HG02840 (cell line): ENCODE measurements around the gene WDR62.

Experiments used
- ATAC-seq: cut with Tn5 transposase; IDR thresholded peaks from one replicate; pipeline ENCODE4 v1.9.1; 2021; ENCODE audit warnings: mild to moderate bottlenecking, moderate library complexity, moderate number of reproducible peaks; ENCODE audit not compliant: unreplicated experiment, low FRiP score

Gene WDR62

GRCh38 chr19:36073121-36073876 lies 18.6 kb downstream of the WDR62 start:
- no peak for ATAC-seq

GRCh38 chr19:36079389-36079945 lies 24.8 kb downstream of the WDR62 start:
- no peak for ATAC-seq

DNA sequence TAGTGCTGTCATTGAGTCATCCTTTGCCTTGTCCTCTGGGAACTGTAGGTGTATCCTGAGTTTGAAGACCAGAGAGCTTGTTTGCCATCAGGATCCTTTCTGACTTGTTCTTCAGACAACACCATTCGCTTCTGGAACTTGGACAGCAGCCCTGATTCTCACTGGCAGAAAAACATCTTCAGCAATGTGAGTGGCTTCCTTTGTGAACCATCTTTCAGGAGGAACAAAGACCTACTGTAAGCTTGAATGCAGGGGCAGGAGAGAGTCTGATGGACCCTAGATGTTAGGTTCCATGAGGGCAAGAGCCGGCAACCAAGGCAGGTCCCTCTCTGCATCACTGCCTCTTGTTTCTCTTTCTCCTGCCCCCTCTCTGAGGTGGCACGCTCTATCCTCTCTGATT lies 26.7 kb downstream of the WDR62 start:
- no peak for ATAC-seq

DNA sequence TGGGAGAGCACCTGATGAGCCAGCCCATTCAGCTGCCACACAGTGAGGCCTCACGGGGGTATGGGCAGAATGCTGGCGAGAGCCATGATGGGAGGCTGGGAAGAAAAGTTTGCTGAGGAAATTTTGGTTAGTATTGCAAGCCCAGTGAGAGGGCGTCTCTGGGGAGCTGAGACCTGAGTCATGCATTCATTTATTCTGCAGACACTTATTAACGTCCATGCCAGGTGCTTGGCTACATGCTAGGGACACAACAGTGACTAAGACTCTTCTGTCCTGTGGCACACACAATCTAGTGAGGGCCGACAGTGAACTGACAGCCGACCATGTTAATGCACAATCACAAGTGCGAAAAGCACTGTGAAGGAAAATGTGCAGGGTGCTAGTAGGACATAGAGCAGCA lies 27.2 kb downstream of the WDR62 start:
- ATAC-seq, result no peak

- ATAC-seq, result no peak
Observed at GRCh38 chr19:36082916-36083315, 28.2 kb downstream of the WDR62 start.

GRCh38 chr19:36084231-36085009 lies 29.7 kb downstream of the WDR62 start:
- no peak for ATAC-seq

GRCh38 chr19:36086326-36086725 lies 31.6 kb downstream of the WDR62 start:
- no peak for ATAC-seq

GRCh38 chr19:36089847-36090246 lies 35.1 kb downstream of the WDR62 start:
- ATAC-seq, result no peak

DNA sequence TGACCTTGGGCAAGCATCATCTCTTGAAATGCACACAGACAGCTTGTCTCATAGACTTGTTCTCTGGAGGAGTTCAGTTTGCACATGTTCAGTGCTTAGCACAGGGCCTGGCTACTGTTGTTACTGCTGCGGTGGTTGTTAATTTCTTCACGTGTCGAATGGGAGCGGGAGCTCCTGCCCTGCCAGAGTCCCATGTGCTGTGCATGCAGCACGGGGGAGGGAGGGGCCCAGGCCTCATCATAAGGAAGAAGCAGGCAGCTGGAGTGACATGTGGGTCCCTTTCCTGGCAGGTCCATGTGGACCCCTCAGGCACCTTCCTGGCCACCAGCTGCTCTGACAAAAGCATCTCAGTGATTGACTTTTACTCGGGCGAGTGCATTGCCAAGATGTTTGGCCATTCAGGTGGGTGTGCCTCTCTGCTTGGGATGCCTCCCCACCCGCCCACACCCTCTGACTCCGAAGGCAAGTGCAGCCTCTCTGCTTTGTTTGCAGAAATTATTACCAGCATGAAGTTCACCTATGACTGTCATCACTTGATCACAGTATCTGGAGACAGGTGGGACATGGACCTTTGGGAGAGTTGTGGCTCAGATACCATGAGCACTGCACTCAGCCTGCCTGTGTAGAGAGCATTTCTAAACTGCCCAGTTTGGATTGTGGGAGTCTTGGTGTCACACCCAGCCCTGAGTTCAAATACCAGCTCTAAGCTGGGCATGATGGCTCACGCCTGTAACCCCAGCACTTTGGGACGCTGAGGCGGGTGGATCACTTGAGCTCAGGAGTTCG lies 36.4 kb downstream of the WDR62 start:
- ATAC-seq, result no peak

DNA sequence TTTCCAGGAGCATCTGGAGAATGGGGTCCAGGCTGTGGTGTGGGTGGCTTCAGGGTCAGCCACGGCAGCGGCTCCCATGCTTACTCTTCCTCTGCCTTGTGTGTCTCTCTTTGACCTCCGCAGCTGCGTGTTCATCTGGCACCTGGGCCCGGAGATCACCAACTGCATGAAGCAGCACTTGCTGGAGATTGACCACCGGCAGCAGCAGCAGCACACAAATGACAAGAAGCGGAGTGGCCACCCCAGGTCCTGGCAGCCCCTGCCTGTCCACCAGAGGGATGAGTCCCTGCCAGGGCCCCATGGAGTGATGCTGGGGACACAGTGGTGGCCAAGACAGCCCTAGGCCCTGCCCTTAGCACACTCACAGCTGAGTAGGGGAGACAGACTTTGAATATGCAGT lies 37.9 kb downstream of the WDR62 start:
- ATAC-seq, result no peak

DNA sequence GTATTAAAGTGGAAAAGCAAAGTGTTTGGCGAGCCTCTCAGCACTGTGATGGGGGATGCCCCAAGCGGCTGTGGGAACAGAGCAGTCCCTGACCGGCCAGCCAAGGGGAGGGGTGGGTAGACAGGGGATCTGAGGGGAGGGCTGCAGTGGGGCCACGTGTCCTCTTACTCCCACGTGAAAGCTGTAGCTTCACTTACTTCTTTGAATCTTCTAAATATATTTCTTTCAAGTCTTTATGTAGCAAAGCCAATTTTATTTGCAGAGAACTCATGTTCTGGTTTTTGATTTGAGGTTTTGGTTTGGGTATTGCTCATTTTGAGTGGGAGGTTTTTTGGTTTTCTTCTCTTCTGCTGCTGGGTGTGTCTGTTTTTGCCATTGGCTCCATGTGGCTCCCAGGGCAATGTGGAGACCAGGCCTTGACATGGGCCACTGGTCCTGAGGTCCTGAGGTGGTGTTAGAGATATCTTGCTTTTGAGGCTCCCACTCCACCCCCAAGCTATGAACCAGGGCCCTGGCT lies 38.5 kb downstream of the WDR62 start:
- ATAC-seq, result no peak

GRCh38 chr19:36093687-36094086 lies 39.0 kb downstream of the WDR62 start:
- ATAC-seq, result no peak

DNA sequence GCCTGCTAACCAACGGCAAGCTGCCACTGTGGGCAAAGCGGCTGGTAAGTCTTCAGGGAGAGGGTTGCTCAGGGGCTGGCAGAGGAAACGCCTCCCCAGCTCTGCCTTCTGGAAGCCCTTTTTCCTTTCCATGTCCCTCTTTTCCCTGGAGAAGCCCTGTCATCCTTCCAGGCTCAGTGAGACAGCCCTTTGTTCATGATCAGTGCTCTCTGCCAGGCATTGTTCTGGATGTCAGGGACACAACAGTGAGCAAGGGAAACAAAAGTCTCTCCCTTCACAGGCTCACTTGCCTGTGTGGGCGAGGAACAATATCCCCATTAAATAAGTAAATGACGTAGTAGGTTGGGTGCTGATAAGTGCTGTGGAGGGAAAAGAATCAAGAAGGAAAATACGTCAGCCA lies 42.3 kb downstream of the WDR62 start:
- ATAC-seq, result no peak

DNA sequence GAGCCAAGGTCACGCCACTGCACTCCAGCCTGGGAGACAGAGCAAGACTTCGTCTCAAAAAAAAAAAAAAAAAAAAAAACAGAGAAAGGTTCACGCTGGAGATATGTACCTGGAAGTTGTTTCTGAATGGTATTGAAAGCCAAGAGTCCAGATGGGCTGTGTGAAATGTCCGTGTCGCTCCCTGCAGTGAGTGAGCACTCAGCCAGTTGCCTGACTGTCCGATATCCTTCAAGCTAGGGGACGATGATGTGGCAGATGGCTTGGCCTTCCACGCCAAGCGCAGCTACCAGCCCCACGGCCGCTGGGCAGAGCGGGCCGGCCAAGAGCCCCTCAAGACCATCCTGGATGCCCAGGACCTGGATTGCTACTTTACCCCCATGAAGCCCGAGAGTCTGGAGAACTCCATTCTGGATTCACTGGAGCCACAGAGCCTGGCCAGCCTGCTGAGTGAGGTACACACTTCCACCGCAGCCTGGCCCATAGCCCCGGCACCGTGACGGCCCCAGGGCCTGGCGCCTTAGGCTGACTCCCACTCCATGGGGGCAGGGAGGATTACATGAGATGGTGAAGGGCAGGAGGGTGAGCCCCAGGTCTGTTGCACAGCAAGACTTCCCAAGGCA lies 44.6 kb downstream of the WDR62 start:
- ATAC-seq, result no peak

- no peak for ATAC-seq
Observed at GRCh38 chr19:36100476-36100875, 45.8 kb downstream of the WDR62 start.

DNA sequence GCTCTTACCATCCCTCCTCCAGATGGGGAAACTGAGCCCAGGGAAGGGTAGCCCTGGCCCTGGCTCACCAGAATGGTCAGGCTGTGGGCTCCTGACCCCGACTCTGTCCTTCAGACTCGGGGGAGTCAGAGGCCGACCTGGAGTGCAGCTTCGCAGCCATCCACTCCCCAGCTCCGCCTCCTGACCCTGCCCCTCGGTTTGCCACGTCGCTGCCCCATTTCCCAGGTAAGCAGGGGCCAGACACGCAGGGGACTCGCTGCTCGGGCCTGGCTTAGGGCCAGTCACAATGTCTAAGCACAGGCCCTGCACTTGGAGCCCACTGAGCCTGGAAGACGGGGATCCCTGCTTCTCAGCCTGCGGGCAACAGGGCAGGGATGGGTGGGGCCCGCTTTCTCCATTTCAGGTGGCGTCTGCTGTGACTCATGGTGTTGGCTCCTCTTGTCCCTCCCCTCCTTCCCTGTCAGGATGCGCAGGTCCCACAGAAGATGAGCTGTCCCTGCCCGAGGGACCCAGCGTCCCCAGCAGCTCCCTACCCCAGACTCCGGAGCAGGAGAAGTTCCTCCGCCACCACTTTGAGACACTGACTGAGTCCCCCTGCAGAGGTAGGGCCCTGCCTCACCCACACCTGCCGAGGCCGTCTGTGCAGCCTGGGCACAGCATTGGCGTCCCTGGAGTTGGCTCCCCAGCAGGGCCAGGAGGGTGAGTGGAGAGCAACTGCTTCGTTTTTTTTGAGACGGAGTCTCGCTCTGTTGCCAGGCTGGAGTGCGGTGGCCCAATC lies 47.0 kb downstream of the WDR62 start:
- no peak for ATAC-seq

GRCh38 chr19:36103040-36103626 lies 48.4 kb downstream of the WDR62 start:
- no peak for ATAC-seq

DNA sequence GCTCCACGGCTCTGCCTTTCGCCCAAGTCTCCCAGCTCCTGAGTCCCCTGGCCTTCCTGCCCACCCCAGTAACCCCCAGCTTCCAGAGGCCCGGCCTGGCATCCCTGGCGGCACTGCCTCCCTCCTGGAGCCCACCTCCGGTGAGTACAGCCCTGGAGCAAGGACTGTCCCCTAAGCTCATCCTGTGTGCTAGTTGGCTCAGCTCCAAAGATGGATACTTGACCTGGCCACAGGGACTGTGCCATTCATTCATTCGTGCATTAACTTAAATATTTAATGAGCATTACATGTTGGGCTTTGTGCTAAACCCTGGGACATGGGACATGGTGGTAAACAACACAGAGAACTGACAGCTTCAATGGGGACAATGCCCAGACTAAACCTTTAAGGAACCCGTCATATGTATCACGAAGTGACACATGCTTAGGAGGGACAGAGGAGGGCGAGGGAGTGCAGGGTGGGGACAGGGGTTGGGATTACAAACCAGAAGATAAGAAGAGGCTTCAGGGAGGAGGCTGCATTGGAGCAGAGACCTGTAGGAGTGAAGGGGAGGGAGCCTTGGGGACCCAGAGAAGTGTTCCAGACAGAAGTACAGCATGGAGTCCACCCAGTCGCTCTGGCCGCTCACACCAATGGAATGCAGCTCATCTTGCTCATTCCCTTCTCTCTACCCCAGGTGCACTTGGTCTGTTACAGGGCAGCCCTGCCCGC lies 49.3 kb downstream of the WDR62 start:
- ATAC-seq, result no peak
